Measurements from ENCODE around the gene RANBP17. TPM values are rescaled to one million over a fixed set of nuclear protein-coding genes. Genes with fewer than 3 reads are reported as not detected.

Gene RANBP17
- polyA plus RNA-seq, 1 of the 3 experiments (the other 2 are of a cell fraction): 6.0 TPM

DNA sequence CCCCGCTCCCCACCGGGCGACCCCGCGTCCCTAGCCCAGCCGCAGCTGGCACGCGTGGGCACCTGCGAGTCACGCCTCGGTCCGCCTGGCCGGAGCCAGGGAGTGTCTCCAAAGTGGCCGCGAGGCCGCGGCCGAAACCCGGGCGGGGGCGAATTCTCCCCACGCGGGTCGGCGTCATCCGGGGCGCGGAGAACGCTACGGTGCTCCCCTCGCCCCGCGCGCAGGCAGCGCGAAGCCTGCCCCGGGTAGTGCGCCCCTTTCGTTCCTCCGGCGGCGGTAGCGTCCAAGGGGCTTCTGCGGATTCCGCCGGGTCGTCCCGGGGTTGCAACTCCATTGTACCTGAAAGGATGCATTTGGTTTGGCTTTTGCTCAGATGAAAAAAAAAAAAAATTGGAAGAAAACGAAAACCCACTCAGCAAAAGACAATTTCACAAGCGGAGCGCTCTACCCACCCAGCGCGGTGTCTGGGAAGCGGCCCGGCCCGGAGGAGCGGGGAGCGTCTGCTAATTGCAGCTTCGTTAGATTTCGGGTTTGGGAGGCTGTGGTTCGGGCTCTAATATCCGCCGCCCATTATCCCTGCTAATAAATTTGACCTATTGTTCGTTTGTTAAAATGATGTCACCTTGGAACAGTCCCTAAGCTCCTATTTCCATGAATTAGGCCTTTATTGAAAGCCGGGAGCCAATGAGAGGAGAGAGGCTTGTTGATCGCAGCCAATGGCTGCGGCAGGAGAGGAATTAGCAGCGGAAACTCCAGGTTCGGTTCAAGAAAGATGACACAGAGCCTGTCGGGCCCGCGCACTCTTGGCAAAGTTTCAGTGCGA is 446.8 kb downstream of the RANBP17 start, which contains the start of gene TLX3:
Gene TLX3 (plus strand): TSS at position 796 of the 823 bp plus-strand sequence. CDS start 118 bp downstream, outside the sequence.
- Histone ChIP-seq H3K4me2 (peak within 1 kb of the TSS; percentile 98), H3K9me2 (no peaks in the 10 kb centered on the region), H3K27me3 (ENCODE audit: insufficient read depth) (no peaks in the 10 kb centered on the region; the same call in 1 of the 2 replicates), H2AFZ (ENCODE audit: low read depth) (peak within 1 kb of the TSS; percentile 95), H3K4me3 (ENCODE audit: low read depth in 2 of 2, low read length in 1 of 2) (peak within 1 kb of the TSS; percentile 86 to 87), H4K20me1 (ENCODE audit: insufficient read depth) (no peaks in the 10 kb centered on the region), H3K4me1 (ENCODE audit: control insufficient read depth in 1 of 2, insufficient read depth in 2 of 2, low read depth in 1 of 2, low read length in 1 of 2) (peaks cover 0 to 55% of the 10 kb centered on the region in 2 experiments; a peak in 2 of 4 replicates), H3K79me2 (ENCODE audit: insufficient read depth) (peaks cover 8% of the 10 kb centered on the region; the same call in 1 of the 2 replicates), H3K36me3 (replicated peaks in 1 of 2; ENCODE audit: control insufficient read depth in 1 of 2, insufficient read depth in 2 of 2, low read length in 1 of 2) (no peaks in the 10 kb centered on the region), H3K9me3 (no peaks in the 10 kb centered on the region), H3F3A (replicated peaks; ENCODE audit: insufficient read depth) (peaks cover 3% of the 10 kb centered on the region), H3K9ac (peak within 1 kb of the TSS; percentile 78), H3K27ac (ENCODE audit: low read depth in 2 of 2, low read length in 1 of 2) (peak within 1 kb of the TSS in 1 of 2 experiments; percentile 95; a peak in 2 of 4 replicates)
- 12% methylated on average over 38 of the region's 73 CpGs for WGBS (ENCODE audit: low lambda C conversion rate)
- ChIA-PET POLR2A (interaction anchor here (0.6 to 2.4 kb wide), 15 partner anchors 9 to 712 kb away, joined by 3 to 20 read pairs (median 4); no protein-coding TSS in a partner anchor), CTCF (interaction anchor here (0.6 to 4.7 kb wide), 22 partner anchors 8 to 564 kb away, joined by 3 to 46 read pairs (median 4); no protein-coding TSS in a partner anchor)
- DNase-seq: peak; percentile 94
- no peak for TF ChIP-seq USF2 (IDR thresholded peaks at IDR 0.05; ENCODE audit: borderline replicate concordance, low read depth, low read length)
- TF ChIP-seq, protein P1, sequence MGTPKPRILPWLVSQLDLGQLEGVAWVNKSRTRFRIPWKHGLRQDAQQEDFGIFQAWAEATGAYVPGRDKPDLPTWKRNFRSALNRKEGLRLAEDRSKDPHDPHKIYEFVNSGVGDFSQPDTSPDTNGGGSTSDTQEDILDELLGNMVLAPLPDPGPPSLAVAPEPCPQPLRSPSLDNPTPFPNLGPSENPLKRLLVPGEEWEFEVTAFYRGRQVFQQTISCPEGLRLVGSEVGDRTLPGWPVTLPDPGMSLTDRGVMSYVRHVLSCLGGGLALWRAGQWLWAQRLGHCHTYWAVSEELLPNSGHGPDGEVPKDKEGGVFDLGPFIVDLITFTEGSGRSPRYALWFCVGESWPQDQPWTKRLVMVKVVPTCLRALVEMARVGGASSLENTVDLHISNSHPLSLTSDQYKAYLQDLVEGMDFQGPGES (IDR thresholded peaks at IDR 0.05; ENCODE audit: low read depth, low read length): peak; percentile 90
- TF ChIP-seq JUND (IDR thresholded peaks at IDR 0.05): 0 out of 2 replicates have a peak, but pooled peaks have one; percentile 6
- TF ChIP-seq ELF1 (IDR thresholded peaks at IDR 0.05): no peak
- TF ChIP-seq TEAD4 (IDR thresholded peaks at IDR 0.05; ENCODE audit: borderline replicate concordance, insufficient read depth): no peak
- TF ChIP-seq, protein P2, sequence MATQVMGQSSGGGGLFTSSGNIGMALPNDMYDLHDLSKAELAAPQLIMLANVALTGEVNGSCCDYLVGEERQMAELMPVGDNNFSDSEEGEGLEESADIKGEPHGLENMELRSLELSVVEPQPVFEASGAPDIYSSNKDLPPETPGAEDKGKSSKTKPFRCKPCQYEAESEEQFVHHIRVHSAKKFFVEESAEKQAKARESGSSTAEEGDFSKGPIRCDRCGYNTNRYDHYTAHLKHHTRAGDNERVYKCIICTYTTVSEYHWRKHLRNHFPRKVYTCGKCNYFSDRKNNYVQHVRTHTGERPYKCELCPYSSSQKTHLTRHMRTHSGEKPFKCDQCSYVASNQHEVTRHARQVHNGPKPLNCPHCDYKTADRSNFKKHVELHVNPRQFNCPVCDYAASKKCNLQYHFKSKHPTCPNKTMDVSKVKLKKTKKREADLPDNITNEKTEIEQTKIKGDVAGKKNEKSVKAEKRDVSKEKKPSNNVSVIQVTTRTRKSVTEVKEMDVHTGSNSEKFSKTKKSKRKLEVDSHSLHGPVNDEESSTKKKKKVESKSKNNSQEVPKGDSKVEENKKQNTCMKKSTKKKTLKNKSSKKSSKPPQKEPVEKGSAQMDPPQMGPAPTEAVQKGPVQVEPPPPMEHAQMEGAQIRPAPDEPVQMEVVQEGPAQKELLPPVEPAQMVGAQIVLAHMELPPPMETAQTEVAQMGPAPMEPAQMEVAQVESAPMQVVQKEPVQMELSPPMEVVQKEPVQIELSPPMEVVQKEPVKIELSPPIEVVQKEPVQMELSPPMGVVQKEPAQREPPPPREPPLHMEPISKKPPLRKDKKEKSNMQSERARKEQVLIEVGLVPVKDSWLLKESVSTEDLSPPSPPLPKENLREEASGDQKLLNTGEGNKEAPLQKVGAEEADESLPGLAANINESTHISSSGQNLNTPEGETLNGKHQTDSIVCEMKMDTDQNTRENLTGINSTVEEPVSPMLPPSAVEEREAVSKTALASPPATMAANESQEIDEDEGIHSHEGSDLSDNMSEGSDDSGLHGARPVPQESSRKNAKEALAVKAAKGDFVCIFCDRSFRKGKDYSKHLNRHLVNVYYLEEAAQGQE (IDR thresholded peaks at IDR 0.05; ENCODE audit: low read depth, low read length): no peak
- TF ChIP-seq MXI1 (IDR thresholded peaks at IDR 0.05; ENCODE audit: low read depth, low read length): peak; percentile 65
- no peak for TF ChIP-seq MEF2A (IDR thresholded peaks at IDR 0.05; ENCODE audit: borderline replicate concordance, low read depth)
- TF ChIP-seq NFIC (IDR thresholded peaks at IDR 0.05; ENCODE audit: borderline replicate concordance): no peak
- no peak; the same call in 1 of the 2 replicates for TF ChIP-seq TAF1 (IDR thresholded peaks at IDR 0.05; ENCODE audit: borderline replicate concordance, low read depth, low read length)
- TF ChIP-seq EZH2phosphoT487 (IDR thresholded peaks at IDR 0.05; ENCODE audit: borderline replicate concordance, low read depth): no peak
- TF ChIP-seq, protein P3, sequence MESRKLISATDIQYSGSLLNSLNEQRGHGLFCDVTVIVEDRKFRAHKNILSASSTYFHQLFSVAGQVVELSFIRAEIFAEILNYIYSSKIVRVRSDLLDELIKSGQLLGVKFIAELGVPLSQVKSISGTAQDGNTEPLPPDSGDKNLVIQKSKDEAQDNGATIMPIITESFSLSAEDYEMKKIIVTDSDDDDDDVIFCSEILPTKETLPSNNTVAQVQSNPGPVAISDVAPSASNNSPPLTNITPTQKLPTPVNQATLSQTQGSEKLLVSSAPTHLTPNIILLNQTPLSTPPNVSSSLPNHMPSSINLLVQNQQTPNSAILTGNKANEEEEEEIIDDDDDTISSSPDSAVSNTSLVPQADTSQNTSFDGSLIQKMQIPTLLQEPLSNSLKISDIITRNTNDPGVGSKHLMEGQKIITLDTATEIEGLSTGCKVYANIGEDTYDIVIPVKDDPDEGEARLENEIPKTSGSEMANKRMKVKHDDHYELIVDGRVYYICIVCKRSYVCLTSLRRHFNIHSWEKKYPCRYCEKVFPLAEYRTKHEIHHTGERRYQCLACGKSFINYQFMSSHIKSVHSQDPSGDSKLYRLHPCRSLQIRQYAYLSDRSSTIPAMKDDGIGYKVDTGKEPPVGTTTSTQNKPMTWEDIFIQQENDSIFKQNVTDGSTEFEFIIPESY (IDR thresholded peaks at IDR 0.05; ENCODE audit: borderline replicate concordance, low read depth): no peak
- peak; percentile 12 for TF ChIP-seq CHD2 (IDR thresholded peaks at IDR 0.05; ENCODE audit: low read length, partially characterized antibody)
- no peak for TF ChIP-seq GATA2 (CRISPR knock-in tag; IDR thresholded peaks at IDR 0.05)
- TF ChIP-seq, protein P4, sequence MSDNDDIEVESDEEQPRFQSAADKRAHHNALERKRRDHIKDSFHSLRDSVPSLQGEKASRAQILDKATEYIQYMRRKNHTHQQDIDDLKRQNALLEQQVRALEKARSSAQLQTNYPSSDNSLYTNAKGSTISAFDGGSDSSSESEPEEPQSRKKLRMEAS (IDR thresholded peaks at IDR 0.05; ENCODE audit: low read depth): peak; percentile 42
- peak; percentile 16; the same call in 1 of the 2 replicates for TF ChIP-seq SIN3A (IDR thresholded peaks at IDR 0.05; ENCODE audit: borderline replicate concordance, low read depth, low read length)
- peak; percentile 89 for TF ChIP-seq RFX5 (IDR thresholded peaks at IDR 0.05; ENCODE audit: low read length)
- TF ChIP-seq RXRA (IDR thresholded peaks at IDR 0.05; ENCODE audit: borderline replicate concordance, low read depth): no peak
- TF ChIP-seq PBX3 (IDR thresholded peaks at IDR 0.05): no peak
- no peak for TF ChIP-seq SMC3 (IDR thresholded peaks at IDR 0.05; ENCODE audit: low read depth, low read length)
- TF ChIP-seq RCOR1 (IDR thresholded peaks at IDR 0.05; ENCODE audit: low read length): peak; percentile 77
- TF ChIP-seq FOXM1 (IDR thresholded peaks at IDR 0.05; ENCODE audit: low read depth): no peak

Measured in SK-N-SH (cell line).